Testis (tissue), 2 donors: ENCODE data around the gene MAP3K12.

ENCODE experiments used
- POLR2A ChIP-seq: fragments of 450-650 bp; IDR thresholded peaks from one replicate; pipeline ENCODE4 v1.6.1; 2017; ENCODE audit warnings: antibody characterized with exemption, mild to moderate bottlenecking, moderate library complexity
- TF ChIP-seq, protein P1 (sequence below), 3 experiments: fragments of 450-650 bp in 2 of 3; fragments of 200-600 bp in 1 of 3; sonication (generic) in 1 of 3; IDR thresholded peaks; one replicate each; pipeline ENCODE4 v1.5.1; 2016 to 2019; ENCODE audit warnings: antibody characterized with exemption in 3 of 3, mild to moderate bottlenecking in 2 of 3, moderate library complexity in 1 of 3

DNA sequence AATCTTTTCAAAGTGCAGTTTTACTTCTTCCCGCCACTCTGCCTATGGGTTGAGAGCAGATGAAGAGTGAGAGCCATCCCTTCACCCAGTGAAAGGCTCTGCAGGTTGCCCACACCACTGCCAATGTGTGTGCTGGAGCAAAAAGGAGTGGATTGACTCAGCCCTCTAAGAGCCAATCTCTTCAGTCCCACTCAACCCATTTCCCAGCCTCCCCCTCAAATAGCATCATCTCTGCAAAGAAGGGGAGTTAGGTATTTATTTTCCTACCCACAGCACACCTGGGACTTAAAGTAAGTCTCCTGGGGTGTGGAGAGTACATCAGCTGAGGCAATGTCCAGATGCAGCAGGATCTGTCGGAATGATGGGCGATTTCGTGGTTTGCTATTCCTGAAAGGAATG, 15.3 kb downstream of the MAP3K12 start:
- TF ChIP-seq, protein P1, sequence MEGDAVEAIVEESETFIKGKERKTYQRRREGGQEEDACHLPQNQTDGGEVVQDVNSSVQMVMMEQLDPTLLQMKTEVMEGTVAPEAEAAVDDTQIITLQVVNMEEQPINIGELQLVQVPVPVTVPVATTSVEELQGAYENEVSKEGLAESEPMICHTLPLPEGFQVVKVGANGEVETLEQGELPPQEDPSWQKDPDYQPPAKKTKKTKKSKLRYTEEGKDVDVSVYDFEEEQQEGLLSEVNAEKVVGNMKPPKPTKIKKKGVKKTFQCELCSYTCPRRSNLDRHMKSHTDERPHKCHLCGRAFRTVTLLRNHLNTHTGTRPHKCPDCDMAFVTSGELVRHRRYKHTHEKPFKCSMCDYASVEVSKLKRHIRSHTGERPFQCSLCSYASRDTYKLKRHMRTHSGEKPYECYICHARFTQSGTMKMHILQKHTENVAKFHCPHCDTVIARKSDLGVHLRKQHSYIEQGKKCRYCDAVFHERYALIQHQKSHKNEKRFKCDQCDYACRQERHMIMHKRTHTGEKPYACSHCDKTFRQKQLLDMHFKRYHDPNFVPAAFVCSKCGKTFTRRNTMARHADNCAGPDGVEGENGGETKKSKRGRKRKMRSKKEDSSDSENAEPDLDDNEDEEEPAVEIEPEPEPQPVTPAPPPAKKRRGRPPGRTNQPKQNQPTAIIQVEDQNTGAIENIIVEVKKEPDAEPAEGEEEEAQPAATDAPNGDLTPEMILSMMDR (IDR thresholded peaks at IDR 0.05), result no peak
- TF ChIP-seq POLR2A, result no peak
